A673 (cell line): ENCODE results near the gene INSRR. TPM values are rescaled to one million over a fixed set of nuclear protein-coding genes. Genes with fewer than 3 reads are reported as not detected.
A peak's percentile ranks its signal among the peaks of the same experiment; 100 is the strongest.

Experiments
- BruUV-seq: library from RNA; stranded (reverse); fragments of 400-500 nt; replicated peaks from 2 replicates; lab custom pipeline; 2021; lab: Mats Ljungman, UMichigan
- CTCF ChIA-PET: fragments of 300-600 bp; sonication (Branson Sonifier 250); formaldehyde crosslinking; loops from one replicate; lab custom pipeline; 2022; ENCODE audit warnings: antibody characterized with exemption; lab: Charles Lee
- POLR2A ChIA-PET: fragments of 300-600 bp; sonication (Branson Sonifier 250); formaldehyde crosslinking; loops from one replicate; lab custom pipeline; 2022; ENCODE audit warnings: antibody characterized with exemption; ENCODE audit not compliant: low non-redundant PET; lab: Charles Lee
- DNase-seq: peaks from one replicate; pipeline ENCODE4 v3.0.0-alpha.2; 2015; ENCODE audit warnings: low spot score
- H3K27ac ChIP-seq: fragments of 200-600 bp; sonication (generic); 2 replicates; pipeline ENCODE4 v1.5.1; 2016; ENCODE audit warnings: mixed run types, low read depth, mild to moderate bottlenecking, mixed read lengths, antibody characterized with exemption, low read length; ENCODE audit not compliant: poor library complexity, severe bottlenecking
- H3K27me3 ChIP-seq: fragments of 200-600 bp; sonication (generic); replicated peaks from 2 replicates; pipeline ENCODE4 v1.6.1; 2017; ENCODE audit warnings: mixed run types, low read depth, mild to moderate bottlenecking, mixed read lengths, antibody characterized with exemption, low read length; ENCODE audit not compliant: insufficient read depth, poor library complexity
- H3K36me3 ChIP-seq: fragments of 200-600 bp; sonication (generic); 2 replicates; pipeline ENCODE4 v1.6.1; 2016; ENCODE audit warnings: mixed run types, mild to moderate bottlenecking, mixed read lengths, antibody characterized with exemption, low read length; ENCODE audit not compliant: insufficient read depth, poor library complexity, severe bottlenecking
- H3K4me1 ChIP-seq: fragments of 200-600 bp; sonication (generic); 2 replicates; pipeline ENCODE4 v1.6.1; 2017; ENCODE audit warnings: mixed run types, mild to moderate bottlenecking, mixed read lengths, antibody characterized with exemption, low read length; ENCODE audit not compliant: insufficient read depth, poor library complexity, severe bottlenecking
- H3K4me3 ChIP-seq: fragments of 200-600 bp; sonication (generic); 2 replicates; pipeline ENCODE4 v1.5.1; 2016; ENCODE audit warnings: low read depth, mixed run types, mild to moderate bottlenecking, mixed read lengths, low read length; ENCODE audit not compliant: poor library complexity, severe bottlenecking
- H3K9me3 ChIP-seq: fragments of 200-600 bp; sonication (generic); 2 replicates; pipeline ENCODE4 v1.6.1; 2016; ENCODE audit warnings: mixed run types, low read depth, mild to moderate bottlenecking, mixed read lengths, antibody characterized with exemption, low read length; ENCODE audit not compliant: poor library complexity, severe bottlenecking
- CTCF ChIP-seq: fragments of 300-800, 200-600 bp; sonication (generic); conservative IDR thresholded peaks from 2 replicates; pipeline ENCODE4 v1.5.1; 2017; ENCODE audit warnings: low read depth, mild to moderate bottlenecking, antibody characterized with exemption, low read length, moderate library complexity, mixed read lengths
- EZH2 ChIP-seq: fragments of 200-600 bp; sonication (generic); IDR thresholded peaks from 2 replicates; pipeline ENCODE4 v1.6.1; 2017; ENCODE audit warnings: borderline replicate concordance, low read depth, mild to moderate bottlenecking, mixed read lengths, antibody characterized with exemption, low read length; ENCODE audit not compliant: poor library complexity, severe bottlenecking
- intact Hi-C: fragments of 100-400 bp; cut with micrococcal nuclease; formaldehyde crosslinking; loops from one replicate; pipeline ENCODE4 v1.10.0; 2022; ENCODE audit not compliant: unreplicated experiment
- total RNA-seq: library from RNA; stranded (reverse); gene quantifications from 2 replicates; pipeline ENCODE4 v1.2.3, GENCODE V29; 2021

Gene INSRR
- total RNA-seq, 1 experiment from 2014 or later, result 0.15 TPM

DNA sequence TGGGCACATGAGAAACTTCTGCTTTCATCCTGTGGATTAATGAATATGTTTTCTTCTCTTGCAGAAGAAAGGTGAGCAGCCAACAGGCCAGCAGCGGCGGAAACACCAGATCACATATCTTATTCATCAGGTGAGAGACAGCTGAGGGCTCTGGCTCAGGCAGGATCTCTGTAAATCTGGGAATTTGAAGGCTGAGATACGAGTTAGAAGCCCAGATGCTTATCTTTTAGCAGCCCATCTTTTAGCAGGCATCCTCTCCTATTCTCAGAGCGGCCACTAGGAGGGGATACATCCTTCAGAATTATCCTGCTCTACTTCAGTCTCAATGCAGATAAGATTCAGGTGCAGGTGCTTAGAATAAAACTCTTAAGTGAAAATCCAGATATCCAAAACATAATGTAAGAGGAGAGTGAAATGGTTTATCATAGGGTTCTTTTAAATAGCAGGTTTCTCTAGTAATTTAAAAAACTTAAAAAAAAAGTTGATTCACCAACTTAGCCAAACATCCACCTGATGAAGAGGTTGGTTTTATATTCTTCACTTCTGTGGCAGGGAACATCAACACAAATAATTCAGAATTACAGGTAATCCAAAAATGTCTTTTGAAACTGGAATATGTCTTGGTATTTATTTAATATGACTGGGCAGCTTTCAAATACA is 61.6 kb downstream of the INSRR start:
- intact Hi-C loops, result loop anchor here (2.0 kb wide), 1 partner anchor 63 kb away; the partner anchor contains the start of gene NTRK1
- Histone ChIP-seq H3K27ac (no peak overlapping the region), H3K27me3 (no peaks in the 10 kb centered on the region), H3K36me3 (peaks cover 80% of the 10 kb centered on the region), H3K4me1 (peaks cover 24% of the 10 kb centered on the region), H3K9me3 (no peaks in the 10 kb centered on the region), H3K4me3 (no peak overlapping the region)
- BruUV-seq, result no TSS peak
- ChIA-PET POLR2A (no interaction called here), CTCF (no interaction called here)
- TF ChIP-seq CTCF (peak; percentile 90), EZH2 (no peak)
- peak; percentile 70 for DNase-seq

DNA sequence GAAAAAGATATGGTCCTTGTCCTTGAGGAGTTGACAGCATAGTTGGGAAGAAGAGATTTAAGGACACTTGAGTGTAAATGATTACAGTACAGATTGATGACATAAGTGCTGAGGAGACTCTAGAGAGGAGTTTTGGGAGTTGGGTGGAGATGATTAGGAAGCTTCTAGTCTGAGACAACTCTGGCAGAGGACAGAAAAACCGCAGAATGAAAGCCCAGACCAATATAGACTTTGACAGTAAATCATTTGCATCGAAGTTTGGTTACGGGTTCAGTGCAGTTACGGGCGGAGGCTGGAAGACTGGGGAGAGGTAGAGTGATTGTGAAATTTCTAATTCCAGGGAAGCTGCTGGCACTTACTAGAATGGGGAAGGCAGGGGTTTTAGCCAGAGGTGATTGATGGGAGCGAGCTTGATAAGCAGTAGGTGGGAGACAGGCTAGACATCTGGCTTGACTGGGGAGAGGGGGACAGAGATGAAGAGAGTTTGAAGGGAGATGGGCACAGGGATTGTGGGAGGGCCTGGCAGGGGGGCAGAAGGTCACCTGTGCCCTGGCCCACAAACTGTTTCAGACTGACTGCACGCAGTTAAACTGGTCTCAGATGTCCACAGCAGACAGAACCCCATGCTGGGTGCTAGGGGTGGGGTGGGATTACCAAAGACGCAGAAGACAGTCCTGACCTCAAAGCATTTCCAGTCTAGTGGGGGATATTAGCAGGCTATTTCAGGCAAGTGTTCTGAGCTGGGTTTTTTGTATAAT is 62.4 kb downstream of the INSRR start:
- TF ChIP-seq EZH2, result no peak
- no peak overlapping the region for H3K27ac ChIP-seq

GRCh38 chr1:156795787-156796186 is 63.1 kb downstream of the INSRR start:
- DNase-seq, result no peak
- intact Hi-C loops, result loop anchor here (2.0 kb wide), 1 partner anchor 65 kb away; the partner anchor contains the start of gene NTRK1
- no peak for TF ChIP-seq CTCF
- no peak for TF ChIP-seq EZH2
- H3K27ac ChIP-seq, result no peak overlapping the region
- H3K9me3 ChIP-seq, result no peaks in the 10 kb centered on the region
- H3K36me3 ChIP-seq, result peaks cover 96% of the 10 kb centered on the region
- ChIA-PET POLR2A (no interaction called here), CTCF (no interaction called here)
- peaks cover 9% of the 10 kb centered on the region for H3K4me1 ChIP-seq
- H3K4me3 ChIP-seq, result no peak overlapping the region
- no peaks in the 10 kb centered on the region for H3K27me3 ChIP-seq
- BruUV-seq, result no TSS peak

More for the DNA sequence above, 62.4 kb downstream of the INSRR start:
- peaks cover 89% of the 10 kb centered on the region for H3K36me3 ChIP-seq
- POLR2A ChIA-PET, result no interaction called here
- DNase-seq, result no peak
- no TSS peak for BruUV-seq
- H3K4me3 ChIP-seq, result no peak overlapping the region
- CTCF ChIA-PET, result no interaction called here
- peaks cover 16% of the 10 kb centered on the region for H3K4me1 ChIP-seq
- H3K9me3 ChIP-seq, result no peaks in the 10 kb centered on the region
- intact Hi-C loops, result loop anchor here (2.0 kb wide), 1 partner anchor 64 kb away; the partner anchor contains the start of gene NTRK1
- H3K27me3 ChIP-seq, result no peaks in the 10 kb centered on the region
